H9 (cell line): Measurements from ENCODE around the gene GMCL1. TPM values are rescaled to one million over a fixed set of nuclear protein-coding genes. Genes with fewer than 3 reads are reported as not detected.

ENCODE experiments used
- DNase-seq: peaks from one replicate; pipeline ENCODE4 v3.0.0-alpha.2; 2017
- H2AFZ ChIP-seq: one replicate; pipeline ENCODE4 v1.6.1; 2013; ENCODE audit warnings: mild to moderate bottlenecking, low read length, control low read depth, moderate library complexity
- H2AK5ac ChIP-seq: 2 replicates; pipeline ENCODE4 v1.6.1; 2013; ENCODE audit warnings: low read length, control low read depth, mixed read lengths; ENCODE audit not compliant: insufficient read length
- H2BK120ac ChIP-seq: one replicate; pipeline ENCODE4 v1.6.1; 2013; ENCODE audit warnings: low read depth, mild to moderate bottlenecking, low read length, control low read depth, inconsistent platforms; ENCODE audit not compliant: poor library complexity, severe bottlenecking
- H2BK12ac ChIP-seq: 2 replicates; pipeline ENCODE4 v1.6.1; 2013; ENCODE audit warnings: low read length, control low read depth, mixed read lengths, low read depth; ENCODE audit not compliant: insufficient read length
- H2BK15ac ChIP-seq: 2 replicates; pipeline ENCODE4 v1.6.1; 2013; ENCODE audit warnings: low read depth, low read length, control low read depth
- H2BK20ac ChIP-seq: one replicate; pipeline ENCODE4 v1.6.1; 2013; ENCODE audit warnings: low read depth, mild to moderate bottlenecking, low read length, control low read depth, inconsistent platforms; ENCODE audit not compliant: poor library complexity, severe bottlenecking
- H2BK5ac ChIP-seq: 2 replicates; pipeline ENCODE4 v1.6.1; 2013; ENCODE audit warnings: low read length, control low read depth, mixed read lengths; ENCODE audit not compliant: insufficient read length
- H3K14ac ChIP-seq: 2 replicates; pipeline ENCODE4 v1.6.1; 2013; ENCODE audit warnings: low read length, control low read depth; ENCODE audit not compliant: insufficient read depth
- H3K18ac ChIP-seq: 2 replicates; pipeline ENCODE4 v1.6.1; 2013; ENCODE audit warnings: low read depth, mild to moderate bottlenecking, mixed read lengths, low read length, control low read depth; ENCODE audit not compliant: insufficient read length
- H3K23ac ChIP-seq: 2 replicates; pipeline ENCODE4 v1.6.1; 2013; ENCODE audit warnings: low read length, control low read depth, mixed read lengths, low read depth; ENCODE audit not compliant: insufficient read length
- H3K23me2 ChIP-seq: 2 replicates; pipeline ENCODE4 v1.6.1; 2013; ENCODE audit warnings: low read depth, mild to moderate bottlenecking, mixed read lengths, low read length, control low read depth; ENCODE audit not compliant: insufficient read length, poor library complexity, severe bottlenecking
- H3K27ac ChIP-seq: 2 replicates; pipeline ENCODE4 v1.5.1; 2013; ENCODE audit warnings: low read length, control low read depth, mixed read lengths, low read depth; ENCODE audit not compliant: insufficient read length
- H3K27me3 ChIP-seq: 2 replicates; pipeline ENCODE4 v1.6.1; 2013; ENCODE audit warnings: low read length, control low read depth, inconsistent platforms; ENCODE audit not compliant: insufficient read depth
- H3K4ac ChIP-seq: 2 replicates; pipeline ENCODE4 v1.6.1; 2013; ENCODE audit warnings: low read depth, mild to moderate bottlenecking, control low read depth, inconsistent platforms, low read length, moderate library complexity
- H3K4me1 ChIP-seq: 2 replicates; pipeline ENCODE4 v1.6.1; 2013; ENCODE audit warnings: low read length, control low read depth, inconsistent platforms; ENCODE audit not compliant: insufficient read depth
- H3K4me2 ChIP-seq: 2 replicates; pipeline ENCODE4 v1.6.1; 2013; ENCODE audit warnings: low read length, control low read depth, mixed read lengths; ENCODE audit not compliant: insufficient read length, insufficient read depth
- H3K56ac ChIP-seq: 2 replicates; pipeline ENCODE4 v1.6.1; 2013; ENCODE audit warnings: low read depth, mild to moderate bottlenecking, mixed read lengths, low read length, control low read depth; ENCODE audit not compliant: insufficient read length
- H3K79me1 ChIP-seq: 2 replicates; pipeline ENCODE4 v1.6.1; 2013; ENCODE audit warnings: low read depth, mild to moderate bottlenecking, moderate library complexity, low read length, control low read depth, inconsistent platforms; ENCODE audit not compliant: insufficient read depth, poor library complexity, severe bottlenecking
- H3K79me2 ChIP-seq: 2 replicates; pipeline ENCODE4 v1.6.1; 2013; ENCODE audit warnings: low read length, control low read depth, inconsistent platforms; ENCODE audit not compliant: insufficient read depth
- H3K9ac ChIP-seq: 2 replicates; pipeline ENCODE4 v1.6.1; 2013; ENCODE audit warnings: low read length, control low read depth, mixed read lengths; ENCODE audit not compliant: insufficient read length; ENCODE audit errors: extremely low read depth
- H3K9me3 ChIP-seq: one replicate; pipeline ENCODE4 v1.6.1; 2013; ENCODE audit warnings: low read depth, low read length, inconsistent platforms; ENCODE audit not compliant: control insufficient read depth
- H3T11ph ChIP-seq: one replicate; pipeline ENCODE4 v1.6.1; 2013; ENCODE audit warnings: mild to moderate bottlenecking, low read length, control low read depth, inconsistent platforms
- H4K20me1 ChIP-seq: one replicate; pipeline ENCODE4 v1.6.1; 2013; ENCODE audit not compliant: control insufficient read depth, insufficient read length, insufficient read depth
- H4K5ac ChIP-seq: 2 replicates; pipeline ENCODE4 v1.6.1; 2013; ENCODE audit warnings: low read depth, mild to moderate bottlenecking, mixed read lengths, low read length, control low read depth; ENCODE audit not compliant: insufficient read length
- H4K8ac ChIP-seq: replicated peaks from 2 replicates; pipeline ENCODE4 v1.6.1; 2013; ENCODE audit warnings: low read length, control low read depth, mixed read lengths, low read depth; ENCODE audit not compliant: insufficient read length
- H4K91ac ChIP-seq: 2 replicates; pipeline ENCODE4 v1.6.1; 2013; ENCODE audit warnings: low read depth, mild to moderate bottlenecking, moderate library complexity, mixed read lengths, low read length, control low read depth; ENCODE audit not compliant: insufficient read length
- H3K27ac Mint-ChIP-seq, 3 experiments: 2 replicates in 2 of 3; 3 replicates in 1 of 3; pipeline ENCODE4 v1.8.0; 2020 to 2021; ENCODE audit warnings: mixed read lengths in 3 of 3, mild to moderate bottlenecking in 1 of 3, moderate library complexity in 1 of 3
- H3K27me3 Mint-ChIP-seq: 2 replicates; pipeline ENCODE4 v1.8.0; 2021; ENCODE audit warnings: low read depth, mild to moderate bottlenecking, moderate library complexity, mixed read lengths
- H3K36me3 Mint-ChIP-seq, 3 experiments: 2 replicates in 2 of 3; 3 replicates in 1 of 3; pipeline ENCODE4 v1.8.0; 2020 to 2021; ENCODE audit warnings: low read depth in 3 of 3, mixed read lengths in 3 of 3; ENCODE audit not compliant: insufficient read depth in 1 of 3
- H3K4me1 Mint-ChIP-seq, 2 experiments: 2 replicates each; pipeline ENCODE4 v1.8.0; 2020; ENCODE audit warnings: mixed read lengths in 2 of 2
- H3K4me3 Mint-ChIP-seq, 2 experiments: 2 replicates in 1 of 2; 3 replicates in 1 of 2; pipeline ENCODE4 v1.8.0; 2020 to 2021; ENCODE audit warnings: mild to moderate bottlenecking in 2 of 2, mixed read lengths in 2 of 2, moderate library complexity in 1 of 2
- H3K9me3 Mint-ChIP-seq, 2 experiments: 2 replicates in 1 of 2; 3 replicates in 1 of 2; pipeline ENCODE4 v1.8.0; 2020; ENCODE audit warnings: mild to moderate bottlenecking in 2 of 2, mixed read lengths in 2 of 2, moderate library complexity in 1 of 2
- CTCF ChIP-seq: fragments of 200-600 bp; sonication (generic); conservative IDR thresholded peaks from 3 replicates; pipeline ENCODE4 v1.8.0; 2021; ENCODE audit warnings: antibody characterized with exemption, mild to moderate bottlenecking
- WGBS: extraction: QIAGEN DNeasy Blood & Tissue Kit; methylation state at CpG from one replicate; pipeline ENCODE4 v1.1.7; 2013; ENCODE audit warnings: missing lambda C conversion rate, low lambda C conversion rate, mixed read lengths; ENCODE audit not compliant: insufficient read length; ENCODE audit errors: extremely low coverage; 5-methylcytosine and 5-hydroxymethylcytosine counted together
- total RNA-seq: library from RNA; stranded (reverse); gene quantifications from 2 replicates; pipeline ENCODE4 v1.2.1, GENCODE V29; 2021

The GMCL1 gene
- total RNA-seq, 1 experiment from 2014 or later: 18.6 TPM

DNA sequence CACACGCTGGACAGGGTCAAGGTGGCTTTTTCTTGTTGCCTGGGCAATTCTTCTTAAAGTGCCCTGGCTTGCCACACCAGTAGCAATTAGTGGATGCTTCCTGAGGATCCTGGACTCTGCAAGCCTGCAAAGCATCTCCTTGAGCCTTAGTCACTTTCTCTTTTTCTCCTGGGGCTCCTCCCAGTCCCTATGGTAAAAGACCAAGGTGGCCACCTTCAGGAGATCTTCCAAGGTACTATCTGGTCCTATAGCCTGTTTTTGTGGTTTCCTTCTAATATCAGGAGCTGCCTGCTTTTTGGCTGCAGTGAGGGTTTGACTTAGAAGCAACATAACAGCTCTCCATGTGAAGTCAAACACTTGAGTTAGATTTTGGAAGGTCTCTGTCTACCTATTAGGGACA lies 33.3 kb upstream of the GMCL1 start:
- H3K9me3 Mint-ChIP-seq: no peaks in the 10 kb centered on the region

More for the DNA sequence above, 33.3 kb upstream of the GMCL1 start:
- no peaks in the 10 kb centered on the region for H3K9me3 ChIP-seq
- H3K27me3 ChIP-seq: no peaks in the 10 kb centered on the region; the same call in 1 of the 2 replicates
- DNase-seq: no peak
- no peak overlapping the region for H3T11ph ChIP-seq
- H4K91ac ChIP-seq: no peak overlapping the region
- H3K56ac ChIP-seq: no peak overlapping the region
- H3K4me2 ChIP-seq: no peak overlapping the region
- H3K9ac ChIP-seq: no peak overlapping the region
- H3K4ac ChIP-seq: no peak overlapping the region
- H4K8ac ChIP-seq: no peak overlapping the region
- Mint-ChIP-seq H3K27ac (no peak overlapping the region), H3K4me1 (peaks cover 19 to 35% of the 10 kb centered on the region in 2 experiments), H3K4me3 (no peak overlapping the region), H3K36me3 (no peaks in the 10 kb centered on the region), H3K27me3 (no peaks in the 10 kb centered on the region)
- no peaks in the 10 kb centered on the region for H3K79me1 ChIP-seq
- no peak overlapping the region for H3K14ac ChIP-seq
- no peak overlapping the region for H3K23ac ChIP-seq
- H3K23me2 ChIP-seq: no peaks in the 10 kb centered on the region
- H3K4me1 ChIP-seq: peaks cover 3% of the 10 kb centered on the region; the same call in 1 of the 2 replicates
- H2BK12ac ChIP-seq: no peak overlapping the region
- H3K27ac ChIP-seq: no peak overlapping the region
- no peak overlapping the region for H3K18ac ChIP-seq
- no peak overlapping the region for H2AK5ac ChIP-seq
- H2BK15ac ChIP-seq: no peak overlapping the region
- no CpG with 5 or more reads among the region's 1 CpG for WGBS
- no peak overlapping the region for H2BK120ac ChIP-seq
- no peak overlapping the region for H2BK5ac ChIP-seq
- no peak overlapping the region for H2AFZ ChIP-seq
- no peaks in the 10 kb centered on the region for H4K20me1 ChIP-seq
- no peak overlapping the region for H4K5ac ChIP-seq
- TF ChIP-seq CTCF: no peak
- no peaks in the 10 kb centered on the region for H3K79me2 ChIP-seq
- H2BK20ac ChIP-seq: no peak overlapping the region
